GM21717 (cell line): Measurements from ENCODE around the gene SAP30BP.

Experiments
- ATAC-seq: cut with Tn5 transposase; IDR thresholded peaks from one replicate; pipeline ENCODE4 v1.9.1; 2021; ENCODE audit warnings: mild to moderate bottlenecking, moderate library complexity; ENCODE audit not compliant: unreplicated experiment

Gene SAP30BP

DNA sequence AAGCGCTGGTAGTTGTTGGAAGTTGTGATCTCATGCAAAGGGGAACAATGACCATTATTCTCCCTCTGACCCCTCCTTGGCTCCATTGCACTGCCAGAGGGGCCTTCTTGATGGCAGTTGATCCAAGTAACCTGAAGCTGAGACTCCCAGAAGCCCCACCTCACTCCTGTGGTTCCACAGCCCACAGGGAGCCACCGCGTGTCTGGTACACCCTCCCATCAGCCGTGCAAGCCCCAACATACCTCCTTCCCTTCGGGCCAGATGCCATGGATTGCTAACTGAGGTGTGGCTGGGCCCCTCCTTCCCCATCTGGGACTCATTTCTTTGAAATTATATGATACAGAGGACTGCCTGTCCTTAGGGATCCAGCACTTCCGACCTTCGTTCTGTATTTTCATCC lies 17.8 kb downstream of the SAP30BP start:
- no peak for ATAC-seq

DNA sequence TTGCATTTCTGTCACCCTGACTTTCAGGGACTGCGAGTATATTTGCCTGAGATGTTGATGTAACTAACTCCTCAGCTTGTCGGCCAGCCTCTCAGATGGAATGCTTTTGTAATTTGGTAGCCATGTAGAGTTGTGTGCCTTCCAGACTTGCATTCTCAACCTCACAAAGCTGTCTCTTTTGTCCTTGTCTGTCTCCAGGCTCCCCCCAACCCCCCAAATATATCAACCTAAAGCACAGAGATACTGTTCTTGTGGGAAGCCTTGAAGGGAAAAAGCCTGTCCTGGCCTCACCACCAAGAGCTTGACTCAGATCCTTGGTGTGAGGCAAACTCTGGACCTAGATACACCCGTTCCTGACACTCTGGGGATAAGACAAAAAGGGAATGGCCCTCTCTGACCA lies 18.4 kb downstream of the SAP30BP start:
- ATAC-seq: no peak

DNA sequence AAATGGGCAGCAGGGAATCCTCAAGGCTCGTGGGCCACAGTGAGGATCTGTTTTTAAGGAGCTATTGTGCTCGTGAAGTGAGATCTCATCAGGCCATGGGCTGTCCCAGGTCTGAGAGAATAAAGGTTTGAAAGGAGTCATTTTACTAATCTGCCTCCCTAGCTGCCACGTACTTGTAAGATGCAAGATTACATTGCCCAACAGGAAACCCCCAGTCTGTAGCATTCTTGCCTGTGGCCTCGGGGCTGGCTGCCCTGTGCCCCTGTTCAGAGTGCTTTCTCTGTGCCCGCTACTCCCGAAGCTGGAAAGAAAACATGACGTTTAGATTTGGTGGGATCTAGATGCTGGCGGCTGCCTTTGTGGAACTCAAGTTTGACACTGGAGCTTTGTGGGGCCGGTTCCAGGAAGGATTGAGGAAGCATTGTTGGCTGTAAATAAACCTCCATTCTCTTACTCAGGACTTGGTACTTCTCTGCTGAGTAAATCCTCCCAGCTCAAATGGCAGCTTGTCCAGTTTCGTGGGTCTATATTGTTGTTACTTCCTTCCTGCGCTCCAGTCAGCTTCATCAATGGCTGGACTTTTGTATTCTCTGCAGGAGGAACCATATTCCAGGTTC lies 21.2 kb downstream of the SAP30BP start:
- no peak for ATAC-seq

DNA sequence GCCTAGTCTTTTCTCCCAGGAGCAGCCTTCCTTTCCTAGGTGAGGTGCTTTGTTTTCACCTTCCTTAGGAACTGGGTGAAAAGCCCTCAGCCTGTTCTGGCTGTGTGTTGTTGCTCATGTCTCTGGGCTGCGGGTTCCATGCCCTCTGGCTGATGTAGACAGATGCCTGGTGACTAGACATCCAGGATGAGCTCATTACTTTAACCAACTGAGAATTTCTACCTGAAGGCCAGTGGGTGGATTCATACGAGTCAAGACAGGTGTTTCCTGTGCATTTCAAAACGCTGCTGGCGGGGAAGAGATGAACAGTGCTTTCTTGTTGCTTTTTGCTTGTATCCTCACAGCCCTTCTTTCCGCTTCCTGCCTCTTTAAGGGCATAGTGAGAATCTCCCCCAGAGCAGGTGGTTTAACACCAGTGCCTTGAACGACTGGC lies 22.3 kb downstream of the SAP30BP start:
- no peak for ATAC-seq

DNA sequence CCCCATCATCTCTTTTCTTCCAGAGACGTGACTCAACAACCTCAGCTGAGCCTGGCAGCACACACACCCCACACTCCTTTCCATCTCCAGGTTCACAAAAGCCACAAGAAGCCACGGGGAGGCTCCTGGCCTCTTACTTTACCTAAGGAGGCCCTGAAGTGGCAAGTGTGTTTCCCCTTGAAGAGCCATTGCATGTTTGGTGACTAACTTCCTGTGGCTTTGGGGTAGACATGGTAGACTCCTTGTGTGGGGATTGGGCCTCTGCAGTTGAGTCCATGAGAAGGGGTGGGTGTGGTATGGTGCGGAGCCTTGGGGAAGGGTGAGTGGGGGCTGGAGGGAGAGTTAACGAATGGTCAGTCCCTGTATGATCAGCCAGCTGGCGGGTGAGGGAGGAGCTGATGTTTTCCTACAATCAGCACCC lies 24.2 kb downstream of the SAP30BP start:
- no peak for ATAC-seq

DNA sequence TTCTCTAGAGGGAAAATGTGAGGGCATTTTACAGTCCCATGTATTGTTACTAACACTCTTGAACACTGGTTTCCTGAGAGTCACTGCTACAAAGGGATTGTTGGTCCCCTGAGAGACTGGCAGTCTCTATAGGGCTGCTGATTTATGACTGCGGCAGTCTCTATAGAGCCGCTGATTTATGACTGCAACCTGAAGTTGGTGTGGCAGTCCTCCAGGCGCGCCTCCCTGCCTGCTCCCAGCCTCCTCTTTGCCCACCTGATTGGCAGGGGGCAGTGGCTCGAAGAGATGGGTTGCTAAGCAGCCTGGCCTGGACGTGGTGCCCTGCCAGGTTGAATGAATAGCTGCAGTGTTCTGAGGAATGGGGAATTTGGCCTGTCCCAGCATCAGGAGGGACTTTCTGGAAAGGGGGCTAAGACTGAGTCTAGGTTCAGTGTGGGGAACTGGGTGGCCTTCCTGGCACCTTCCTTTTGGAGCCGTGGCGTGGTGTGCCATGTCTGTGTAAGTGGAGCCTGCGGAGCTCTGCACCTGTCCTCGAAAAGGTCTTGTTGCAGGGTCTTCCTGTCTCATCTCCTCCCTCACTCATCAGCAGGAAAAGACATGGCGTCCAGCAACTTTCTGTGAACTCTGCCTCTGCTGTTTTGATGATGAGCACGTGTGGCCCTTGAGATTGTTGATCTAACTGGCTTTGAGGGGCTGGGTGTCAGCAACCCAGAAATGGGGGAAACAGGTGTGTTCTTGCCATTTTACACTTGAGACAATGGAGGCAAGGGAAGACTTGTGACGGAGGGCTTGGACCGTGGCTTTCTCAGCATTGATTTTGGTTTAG lies 24.9 kb downstream of the SAP30BP start:
- ATAC-seq: no peak

DNA sequence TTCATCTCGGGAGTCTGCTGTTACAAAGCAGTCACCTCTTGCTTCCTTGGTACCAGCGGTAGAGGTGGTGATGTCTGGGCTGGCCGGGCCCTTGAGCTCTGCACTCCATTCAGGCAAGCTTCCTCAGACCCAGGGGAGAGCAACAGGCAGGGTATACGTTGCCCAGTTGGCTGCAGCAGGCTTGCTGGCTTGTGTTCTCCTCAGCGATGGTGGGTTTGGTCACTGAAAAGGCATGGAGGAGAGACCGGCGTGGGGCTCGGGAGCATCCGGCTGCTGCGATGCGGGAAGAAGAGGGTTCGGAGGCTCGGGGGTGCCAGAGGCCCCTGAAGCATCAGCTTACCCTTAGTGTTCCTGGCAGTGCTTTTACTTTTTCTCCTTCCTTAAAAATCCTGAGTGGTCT lies 25.8 kb downstream of the SAP30BP start:
- no peak for ATAC-seq

DNA sequence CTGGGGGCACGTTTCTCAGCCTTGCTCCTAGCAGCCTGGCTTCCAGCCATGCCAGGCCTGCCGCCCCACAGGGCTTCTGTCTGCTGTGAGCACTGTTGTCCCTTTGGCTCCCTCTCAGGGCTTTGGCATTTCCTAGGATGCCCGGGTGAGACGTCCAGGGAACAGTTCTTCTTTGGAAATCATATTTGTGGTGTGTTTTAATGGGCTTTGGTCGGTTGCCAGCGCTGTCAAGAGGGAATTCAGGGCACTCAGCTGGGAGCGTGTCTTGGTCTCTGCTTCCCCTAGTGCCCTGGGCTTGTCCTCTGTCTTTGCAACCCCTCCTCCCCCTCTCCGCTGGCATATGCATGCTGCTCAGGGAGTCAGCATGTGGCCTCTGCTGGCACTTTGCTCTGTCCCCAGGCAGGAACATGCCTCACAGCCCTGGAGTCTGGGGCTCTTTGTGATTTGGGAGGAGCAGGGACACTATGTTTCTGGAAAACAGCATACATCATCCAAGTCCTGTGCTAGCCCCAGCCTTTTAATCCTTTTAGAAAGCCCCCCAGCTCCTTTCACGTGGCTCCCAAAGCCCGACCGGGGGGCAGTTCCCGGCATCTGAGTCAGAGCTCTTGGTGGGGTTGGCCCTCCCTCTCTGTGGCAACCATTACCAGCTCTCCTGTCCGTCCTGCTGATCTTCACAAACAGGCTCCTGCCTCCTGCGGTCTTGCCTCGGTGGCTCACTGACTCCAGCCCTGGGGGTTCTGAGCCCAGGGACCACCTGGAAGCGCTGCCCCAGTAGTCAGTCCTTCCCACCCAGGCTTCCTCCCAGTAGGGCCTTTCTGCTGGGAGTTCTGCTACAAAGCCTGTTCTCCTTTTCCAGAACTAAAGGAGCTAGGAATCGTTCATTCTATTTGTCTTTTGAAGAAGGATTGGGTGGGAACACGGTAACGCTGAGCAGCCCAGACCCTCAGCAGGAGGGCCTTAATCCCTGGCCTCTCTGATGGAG lies 26.7 kb downstream of the SAP30BP start:
- ATAC-seq: no peak

DNA sequence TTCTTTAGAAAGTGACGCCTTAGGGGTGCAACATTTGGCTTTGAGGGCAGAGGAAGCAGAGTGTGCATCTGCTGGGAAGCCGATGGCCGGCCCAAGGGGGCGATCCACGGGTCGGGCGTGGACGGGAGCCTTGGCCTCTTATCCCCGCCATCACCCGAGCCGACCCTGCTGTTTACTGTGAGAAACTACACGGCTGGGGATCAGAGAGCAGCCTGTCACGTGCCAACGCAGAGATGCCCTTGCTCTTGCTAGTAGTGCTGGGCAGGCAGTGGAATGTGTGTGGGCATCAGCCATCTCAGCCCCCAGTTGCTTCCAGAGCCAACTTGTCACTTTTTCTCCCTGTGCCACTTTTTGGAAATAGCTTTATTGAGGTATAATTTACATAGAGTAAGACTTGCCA lies 27.4 kb downstream of the SAP30BP start:
- ATAC-seq: no peak

DNA sequence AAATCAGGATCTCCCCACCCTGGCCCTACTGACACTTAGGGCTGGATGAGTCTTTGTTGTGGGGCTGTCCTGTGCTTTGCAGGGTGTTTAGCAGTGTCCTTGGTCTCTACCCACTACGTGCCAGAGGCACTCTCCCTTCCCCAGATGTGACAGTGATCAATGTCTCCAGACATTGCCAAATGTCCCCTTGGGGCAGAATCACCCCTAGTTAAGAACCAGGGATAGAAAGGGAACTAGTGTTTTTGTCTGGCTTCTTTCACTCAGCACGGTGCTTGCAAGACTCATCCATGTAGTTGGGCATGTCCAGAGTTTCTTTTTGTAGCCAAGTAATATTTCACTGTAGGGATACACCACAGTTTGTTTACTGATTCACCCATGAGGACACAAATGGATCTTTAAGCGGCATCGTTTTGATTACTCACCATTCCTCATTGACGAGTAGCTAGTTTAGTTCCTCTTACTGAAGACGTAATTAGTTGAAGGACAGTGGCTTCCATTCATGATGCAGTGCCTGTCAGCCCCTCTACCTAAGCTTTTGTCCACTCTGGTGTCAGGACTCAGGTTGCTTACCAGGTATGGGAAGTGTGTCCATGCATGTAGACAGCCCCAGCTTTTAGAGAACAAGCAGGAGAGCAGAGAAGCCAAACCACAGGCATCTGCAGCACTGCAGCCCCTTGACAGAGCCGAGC lies 28.1 kb downstream of the SAP30BP start:
- no peak for ATAC-seq

DNA sequence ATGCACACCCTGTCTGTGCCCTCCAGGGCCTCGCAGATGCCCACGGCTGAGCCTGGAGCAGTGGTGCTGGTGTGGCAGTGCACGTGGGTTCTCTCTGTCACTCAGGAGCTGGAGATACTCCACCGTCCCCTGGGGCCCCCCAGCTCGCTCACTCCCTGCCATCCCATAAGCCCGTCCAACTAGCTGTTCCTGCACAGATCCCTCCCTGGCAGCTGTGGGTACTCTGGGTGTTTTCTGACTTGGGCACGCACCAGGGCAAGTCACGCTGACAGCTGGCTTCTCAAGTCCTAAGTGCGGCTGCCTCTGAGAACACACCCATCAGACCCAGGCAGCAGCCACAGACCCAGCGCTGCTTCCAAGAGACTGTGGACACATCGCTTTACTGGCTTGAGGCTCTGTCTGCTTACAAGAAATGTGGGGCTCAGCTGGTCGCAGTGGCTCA lies 28.7 kb downstream of the SAP30BP start:
- no peak for ATAC-seq

DNA sequence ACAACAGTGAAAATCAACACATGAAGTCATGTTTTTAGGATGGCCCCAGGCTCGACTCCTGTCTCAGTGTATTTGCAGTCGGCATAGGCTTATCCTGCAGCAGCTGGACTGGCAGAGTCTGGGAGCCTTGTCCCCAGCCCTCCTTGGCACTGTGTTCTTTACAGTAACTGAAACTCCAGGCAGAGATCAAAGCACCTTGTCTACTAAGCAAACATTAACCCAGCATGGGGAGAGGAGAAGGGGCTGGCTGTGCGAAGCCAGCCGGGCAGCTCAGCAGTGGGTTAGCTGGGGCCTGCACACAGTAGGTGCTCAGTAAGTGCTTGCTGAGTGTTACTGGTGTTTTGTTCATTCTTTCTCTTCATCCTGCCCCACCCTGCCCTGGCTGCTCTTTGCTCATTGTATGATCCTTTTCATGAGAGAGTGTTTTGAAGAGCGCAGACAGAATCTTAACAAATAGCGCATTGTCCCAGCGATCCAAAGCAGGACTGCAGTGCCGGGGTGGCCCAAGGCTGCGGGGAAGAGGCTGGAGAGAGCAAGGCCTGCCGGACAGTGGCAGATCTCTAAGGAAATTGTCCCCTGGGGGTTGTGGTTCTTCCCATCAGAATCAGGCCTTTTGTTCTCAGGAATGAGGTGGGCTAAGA lies 30.6 kb downstream of the SAP30BP start:
- no peak for ATAC-seq

DNA sequence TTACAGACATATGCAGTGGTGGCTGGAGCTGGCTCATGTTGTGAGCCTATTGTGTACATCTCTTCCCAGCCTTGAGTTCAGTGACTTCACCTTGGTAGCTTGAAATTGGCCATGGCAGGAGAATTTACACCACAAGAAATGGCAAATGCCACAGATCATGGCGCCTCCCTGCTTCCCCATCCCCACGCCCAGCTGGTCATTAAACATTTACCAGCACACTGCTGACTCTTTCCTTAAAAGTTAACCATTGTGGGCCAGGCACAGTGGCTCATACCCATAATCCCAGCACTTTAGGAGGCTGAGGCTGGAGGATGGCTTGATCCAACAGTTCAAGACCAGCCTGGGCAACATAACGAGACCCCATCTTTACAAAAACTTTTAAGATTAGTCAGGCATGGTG lies 31.5 kb downstream of the SAP30BP start:
- ATAC-seq: no peak

DNA sequence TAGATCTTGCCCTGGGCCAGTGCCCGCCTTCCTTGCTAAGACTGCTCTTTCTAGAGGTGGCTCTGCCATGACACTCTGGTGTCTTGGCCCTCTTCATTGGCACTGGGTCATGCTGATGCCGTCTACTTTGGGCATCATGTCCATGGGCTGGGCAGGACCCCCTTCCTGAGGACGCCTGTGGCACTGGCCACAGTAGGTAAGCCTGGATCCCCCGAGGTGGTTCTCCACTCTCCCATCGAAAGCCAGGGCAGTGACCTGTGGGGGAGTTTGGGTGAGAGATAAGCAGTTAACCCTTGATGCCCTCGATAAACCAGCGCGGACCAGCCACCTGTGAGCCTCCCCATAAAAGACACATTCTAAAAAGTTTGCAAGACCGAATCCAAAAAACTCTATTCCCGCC lies 34.1 kb downstream of the SAP30BP start:
- ATAC-seq: no peak

DNA sequence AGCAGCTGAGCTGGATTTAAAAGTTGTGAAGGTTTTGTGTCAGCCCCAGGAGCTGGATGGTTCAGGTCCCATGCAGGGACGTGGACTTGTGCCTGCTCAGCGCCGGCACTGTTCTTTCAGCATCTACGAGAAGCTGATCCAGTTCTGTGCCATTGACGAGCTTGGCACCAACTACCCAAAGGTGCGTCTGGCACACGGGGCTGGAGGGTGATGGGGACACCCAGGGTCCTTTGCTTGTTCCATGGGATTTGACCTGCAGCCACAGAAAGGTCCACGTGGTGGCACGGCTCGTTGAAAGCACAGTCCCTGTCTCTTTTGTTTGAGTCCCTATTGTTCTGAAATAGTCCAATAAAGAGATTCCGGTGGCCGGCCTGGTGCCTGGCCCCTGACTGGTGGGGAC lies 36.1 kb downstream of the SAP30BP start:
- no peak for ATAC-seq

DNA sequence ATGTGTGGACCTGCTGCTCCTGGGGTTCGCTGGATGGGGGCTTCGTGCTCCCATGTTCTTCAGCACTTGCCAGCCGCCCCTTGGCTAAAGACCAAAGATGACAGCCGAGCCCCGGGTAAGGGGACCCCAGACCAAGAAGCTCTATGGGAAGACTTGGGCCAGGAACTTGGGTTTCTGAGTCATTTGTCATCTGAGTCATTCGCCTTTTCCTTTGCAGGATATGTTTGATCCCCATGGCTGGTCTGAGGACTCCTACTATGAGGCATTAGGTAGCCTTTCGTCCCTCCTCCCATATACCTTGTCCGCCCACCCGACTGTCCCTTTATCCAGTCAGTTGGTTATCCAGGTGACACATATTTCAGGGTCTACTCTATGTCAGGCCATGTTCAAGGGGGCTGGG lies 36.5 kb downstream of the SAP30BP start:
- ATAC-seq: no peak

DNA sequence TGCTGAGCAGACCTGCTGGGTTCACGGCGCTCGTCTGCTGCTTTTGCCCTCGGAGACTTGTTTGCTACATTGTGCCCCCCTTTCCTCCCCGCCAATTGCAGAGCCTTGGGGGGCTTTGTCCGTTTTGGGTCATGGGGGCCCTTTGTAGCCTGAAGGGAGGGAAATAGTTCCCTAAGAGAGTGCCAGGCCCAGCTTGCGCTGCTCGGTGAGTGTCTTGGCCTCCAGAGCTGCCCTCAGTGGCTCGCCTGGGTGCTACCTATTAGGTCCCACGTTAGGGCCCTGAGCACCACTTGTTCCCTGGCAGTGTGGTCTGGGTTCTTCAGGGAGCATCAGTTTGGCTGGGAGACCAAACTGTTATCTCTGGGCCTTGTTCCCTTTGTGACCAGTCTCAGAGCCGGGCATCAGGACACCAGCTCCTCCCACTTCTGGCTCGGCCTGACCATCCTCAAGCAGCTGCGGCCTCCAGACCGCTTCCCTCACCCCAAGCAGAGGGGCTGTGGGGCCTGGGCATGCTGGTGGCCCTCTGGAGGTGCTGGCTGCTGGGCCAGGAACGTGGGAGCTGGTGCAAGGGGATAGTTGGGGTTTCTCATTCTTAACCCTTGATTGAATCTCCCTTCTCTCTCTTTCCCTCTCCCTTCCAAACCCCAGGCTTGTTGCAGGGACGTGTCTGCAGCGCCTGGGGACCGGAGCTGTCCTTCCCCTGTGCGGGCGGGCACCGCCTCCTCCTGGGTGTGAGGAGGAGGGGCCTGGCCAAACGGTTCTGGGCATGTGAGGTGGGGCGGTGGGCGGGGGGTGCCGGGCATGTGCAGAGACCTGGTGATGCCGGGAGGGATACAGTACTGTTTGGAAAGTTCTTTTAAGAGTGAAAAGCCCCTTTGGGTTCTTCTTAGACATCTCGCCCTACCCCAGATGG lies 38.1 kb downstream of the SAP30BP start:
- no peak for ATAC-seq

DNA sequence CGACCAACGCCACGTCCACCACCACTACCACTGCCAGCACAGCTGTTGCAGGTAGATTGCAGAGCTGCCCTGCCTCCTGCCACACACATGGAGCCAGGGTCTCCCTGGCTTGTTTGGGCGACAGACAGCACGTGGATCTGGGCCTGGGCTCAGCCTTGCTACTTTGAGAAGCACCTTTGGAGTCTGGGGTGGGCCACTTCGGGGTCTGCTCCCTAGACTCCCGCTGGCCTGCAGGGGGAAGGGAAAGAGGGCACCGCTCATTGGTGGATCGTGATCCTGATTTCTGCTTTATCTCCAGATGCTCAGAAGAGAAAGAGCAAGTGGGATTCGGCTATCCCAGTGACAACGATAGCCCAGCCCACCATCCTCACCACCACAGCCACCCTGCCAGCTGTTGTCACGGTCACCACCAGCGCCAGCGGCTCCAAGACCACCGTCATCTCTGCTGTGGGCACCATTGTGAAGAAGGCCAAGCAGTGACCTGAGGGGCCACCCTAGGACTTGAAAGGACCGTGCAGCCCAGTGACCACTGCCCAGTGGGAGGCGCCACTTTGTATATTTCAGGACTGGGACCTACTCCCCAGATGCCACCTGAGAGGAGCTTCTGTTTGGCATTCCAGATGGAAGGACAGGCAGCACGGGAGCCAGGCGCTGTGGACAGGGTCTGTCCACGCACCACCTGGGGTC lies 39.0 kb downstream of the SAP30BP start:
- ATAC-seq: no peak
